Effector memory CD4-positive, alpha-beta T cell (primary cell): ENCODE data around the gene RBM20.

ENCODE experiments used
- DNase-seq, 3 donors: peaks; one replicate each; pipeline ENCODE4 v3.0.0-alpha.2; 2020
- H3K27ac ChIP-seq: 2 replicates; pipeline ENCODE4 v1.7.0; 2013; ENCODE audit warnings: mild to moderate bottlenecking, low read length, moderate library complexity; ENCODE audit not compliant: insufficient read depth, poor library complexity, severe bottlenecking
- H3K27me3 ChIP-seq: replicated peaks from 2 replicates; pipeline ENCODE4 v1.7.0; 2013; ENCODE audit warnings: mild to moderate bottlenecking, low read length; ENCODE audit not compliant: insufficient read depth, control insufficient read depth, poor library complexity, severe bottlenecking
- H3K36me3 ChIP-seq: 2 replicates; pipeline ENCODE4 v1.7.0; 2013; ENCODE audit warnings: mild to moderate bottlenecking, low read length, moderate library complexity; ENCODE audit not compliant: control insufficient read depth, insufficient read depth
- H3K4me1 ChIP-seq: 2 replicates; pipeline ENCODE4 v1.7.0; 2013; ENCODE audit warnings: low read length, mild to moderate bottlenecking; ENCODE audit not compliant: control insufficient read depth, insufficient read depth, poor library complexity, severe bottlenecking
- H3K4me3 ChIP-seq: 2 replicates; pipeline ENCODE4 v1.7.0; 2013; ENCODE audit warnings: low read length, low read depth, mild to moderate bottlenecking; ENCODE audit not compliant: insufficient read depth, poor library complexity, severe bottlenecking
- H3K9me3 ChIP-seq: 2 replicates; pipeline ENCODE4 v1.7.0; 2013; ENCODE audit warnings: mild to moderate bottlenecking, low read length, moderate library complexity; ENCODE audit not compliant: control insufficient read depth

RBM20 gene

DNA sequence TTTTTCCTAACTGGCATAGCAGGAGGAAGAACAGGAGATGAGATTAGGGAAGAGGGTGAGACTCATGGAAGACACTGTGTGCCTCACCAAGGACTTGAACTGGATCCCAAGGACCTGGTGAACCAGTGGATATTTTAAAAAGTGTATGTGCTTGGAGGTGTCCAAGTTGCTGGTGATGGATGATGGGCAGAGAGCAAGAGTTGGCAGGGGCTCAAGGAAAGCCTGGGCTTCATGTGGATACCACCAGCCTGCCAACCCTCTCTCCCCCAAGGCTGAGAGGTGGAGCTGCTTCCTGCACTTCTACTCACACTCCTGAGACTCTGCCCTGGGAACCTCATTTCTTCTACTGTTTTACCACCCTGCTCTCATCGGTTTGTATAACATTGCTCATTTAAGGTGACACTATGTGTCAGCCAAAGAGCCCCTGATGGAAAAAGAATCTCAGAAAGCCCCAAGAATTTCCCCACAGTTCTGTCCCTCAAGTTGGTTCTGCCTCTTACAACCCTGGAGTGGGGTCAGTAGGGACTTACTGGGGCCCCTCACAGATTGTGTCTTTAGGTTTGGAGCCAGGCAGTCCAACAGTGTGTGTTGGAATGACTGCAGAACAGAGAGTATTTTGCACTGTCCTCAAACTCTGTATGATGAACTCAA is 171.3 kb downstream of the RBM20 start:
- H3K4me3 ChIP-seq: no peak overlapping the region
- no peak for DNase-seq
- H3K27ac ChIP-seq: no peak overlapping the region
- H3K36me3 ChIP-seq: no peaks in the 10 kb centered on the region
- no peaks in the 10 kb centered on the region for H3K27me3 ChIP-seq
- H3K9me3 ChIP-seq: no peaks in the 10 kb centered on the region
- H3K4me1 ChIP-seq: no peaks in the 10 kb centered on the region

DNA sequence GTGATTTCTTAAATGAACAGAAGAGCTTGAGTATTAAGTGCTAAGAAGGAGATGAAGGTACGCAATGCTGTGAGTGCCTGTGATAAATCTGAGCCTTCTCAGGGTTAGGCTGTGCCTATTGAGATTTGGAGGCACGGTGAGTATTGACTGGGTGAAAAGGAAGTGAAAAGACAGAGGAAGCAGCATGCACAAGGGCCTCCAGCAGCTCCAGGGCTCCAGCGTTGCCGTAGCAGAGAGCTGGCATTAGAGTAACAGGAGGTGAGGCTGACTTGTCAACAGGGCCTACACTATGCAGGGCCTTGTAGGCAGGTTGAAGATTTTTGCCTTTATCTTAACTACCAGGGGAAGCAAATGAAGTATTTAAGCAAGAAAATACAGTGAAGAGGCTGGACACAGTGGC is 173.5 kb downstream of the RBM20 start:
- Histone ChIP-seq H3K36me3 (no peaks in the 10 kb centered on the region), H3K9me3 (no peaks in the 10 kb centered on the region), H3K27ac (no peak overlapping the region), H3K4me3 (no peak overlapping the region), H3K27me3 (no peaks in the 10 kb centered on the region), H3K4me1 (no peaks in the 10 kb centered on the region)
- no peak for DNase-seq

DNA sequence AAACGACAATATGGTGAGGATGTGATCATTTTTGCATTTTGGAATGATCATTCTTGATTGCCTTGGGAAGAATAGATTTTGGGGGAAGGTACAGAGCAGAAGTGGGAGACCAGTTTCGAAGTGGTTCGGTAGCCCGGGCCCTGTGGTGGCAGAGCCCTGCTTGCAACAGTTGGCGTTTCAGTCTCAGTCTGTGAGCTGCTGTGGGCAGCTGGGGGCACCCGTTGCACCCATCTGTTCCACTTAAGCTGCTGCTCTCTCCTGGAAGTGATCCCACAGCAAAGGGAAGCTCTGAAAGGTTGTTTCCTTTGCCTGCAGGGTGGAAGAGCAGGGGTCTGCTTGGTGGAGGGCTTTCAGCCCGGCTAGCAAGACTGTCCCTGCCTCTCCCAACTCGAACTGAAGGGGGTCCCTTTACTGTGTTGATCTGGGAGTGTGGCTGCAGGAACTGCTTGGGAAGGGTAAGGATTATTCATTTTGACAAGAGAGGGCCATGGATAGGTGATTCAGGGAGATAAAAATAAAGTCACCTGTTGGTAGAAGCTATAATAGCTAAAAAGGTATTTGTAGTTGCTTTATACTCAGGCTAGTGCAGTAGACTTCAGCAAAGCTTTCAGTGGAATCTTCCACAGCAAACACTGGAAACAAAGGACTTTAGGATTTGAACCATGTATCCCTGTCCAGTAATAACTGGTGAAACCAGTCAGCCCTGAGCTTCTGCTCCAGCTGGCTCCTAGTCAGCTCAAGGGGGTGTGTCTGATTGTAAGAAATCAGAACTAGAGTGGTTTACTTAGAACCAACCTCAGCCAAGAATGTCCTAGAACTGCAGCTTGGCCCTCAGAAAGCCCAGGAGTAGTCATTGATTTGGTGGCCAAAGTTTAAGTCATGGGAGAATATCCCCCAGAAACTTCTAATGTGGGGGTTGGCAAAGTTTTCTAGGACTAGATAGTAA is 174.4 kb downstream of the RBM20 start:
- Histone ChIP-seq H3K27ac (no peak overlapping the region), H3K4me1 (no peaks in the 10 kb centered on the region), H3K9me3 (no peaks in the 10 kb centered on the region), H3K27me3 (no peaks in the 10 kb centered on the region), H3K4me3 (no peak overlapping the region), H3K36me3 (no peaks in the 10 kb centered on the region)
- DNase-seq: no peak

DNA sequence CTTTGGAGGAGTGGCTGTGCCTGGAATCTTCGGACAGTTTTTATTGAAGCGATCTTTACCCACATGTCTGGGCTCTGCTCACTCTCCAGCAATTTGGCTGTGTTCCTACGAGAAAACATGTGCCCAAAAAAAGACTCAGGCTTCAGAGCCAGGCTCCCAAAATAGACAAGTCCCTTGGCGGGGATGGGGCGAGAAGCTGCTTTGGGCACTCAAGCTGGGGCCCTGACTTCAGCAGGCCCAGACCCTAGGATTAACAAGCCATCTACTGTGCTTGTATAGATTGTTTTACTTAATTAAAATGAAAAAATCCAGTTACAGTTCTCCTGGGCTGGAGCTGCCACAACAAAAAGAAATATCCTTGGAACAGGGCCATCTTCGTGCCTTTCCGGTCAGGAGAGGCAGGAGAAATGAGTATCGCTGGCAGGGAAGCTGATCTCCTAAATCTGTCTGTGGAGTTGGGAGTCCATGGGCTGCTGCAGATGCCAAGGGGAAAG is 176.2 kb downstream of the RBM20 start:
- no peak for DNase-seq
- H3K4me3 ChIP-seq: no peak overlapping the region
- H3K9me3 ChIP-seq: no peaks in the 10 kb centered on the region
- no peak overlapping the region for H3K27ac ChIP-seq
- H3K4me1 ChIP-seq: no peaks in the 10 kb centered on the region
- no peaks in the 10 kb centered on the region for H3K27me3 ChIP-seq
- no peaks in the 10 kb centered on the region for H3K36me3 ChIP-seq

DNA sequence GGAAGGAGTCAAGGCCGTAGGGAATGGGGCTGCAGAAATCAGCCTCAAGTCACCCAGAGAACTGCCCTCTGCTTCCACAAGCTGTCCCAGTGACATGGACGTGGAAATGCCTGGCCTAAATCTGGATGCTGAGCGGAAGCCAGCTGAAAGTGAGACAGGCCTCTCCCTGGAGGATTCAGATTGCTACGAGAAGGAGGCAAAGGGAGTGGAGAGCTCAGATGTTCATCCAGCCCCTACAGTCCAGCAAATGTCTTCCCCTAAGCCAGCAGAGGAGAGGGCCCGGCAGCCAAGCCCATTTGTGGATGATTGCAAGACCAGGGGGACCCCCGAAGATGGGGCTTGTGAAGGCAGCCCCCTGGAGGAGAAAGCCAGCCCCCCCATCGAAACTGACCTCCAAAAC is 177.4 kb downstream of the RBM20 start:
- Histone ChIP-seq H3K27ac (no peak overlapping the region), H3K9me3 (no peaks in the 10 kb centered on the region), H3K27me3 (no peaks in the 10 kb centered on the region), H3K4me3 (no peak overlapping the region), H3K4me1 (no peaks in the 10 kb centered on the region), H3K36me3 (no peaks in the 10 kb centered on the region)
- DNase-seq: no peak

DNA sequence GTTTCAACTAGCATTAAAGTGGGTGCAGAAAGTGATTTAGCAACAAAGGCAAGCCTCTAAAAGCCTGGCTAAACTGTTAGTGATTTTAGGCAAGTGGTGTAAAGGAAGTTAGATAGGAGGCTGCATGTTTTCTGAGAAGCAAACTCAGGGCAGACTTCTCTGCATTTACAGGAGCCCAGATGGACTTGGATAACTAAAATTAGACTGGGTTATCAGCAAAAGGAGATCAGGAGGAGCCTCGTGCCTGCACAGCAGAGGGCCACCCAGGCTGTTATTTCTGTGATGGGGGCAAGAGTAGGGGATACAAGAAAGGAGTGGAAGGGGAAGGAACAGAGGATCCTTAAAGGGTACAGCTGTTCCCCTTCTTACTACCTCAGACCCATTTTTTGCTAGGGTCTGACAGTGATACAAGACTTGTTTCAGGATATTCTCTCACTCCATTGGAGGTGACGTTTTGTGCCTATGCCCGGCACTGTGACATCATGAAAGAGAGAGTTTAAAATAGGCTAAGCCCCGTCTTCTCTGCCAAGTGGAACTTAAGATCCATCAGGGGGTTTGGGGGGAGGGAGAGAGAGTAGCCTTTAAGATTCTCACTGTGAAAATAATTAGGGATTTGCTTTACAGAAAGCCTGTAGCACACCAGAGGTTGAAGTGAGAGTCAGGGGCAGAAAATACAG is 178.0 kb downstream of the RBM20 start:
- H3K36me3 ChIP-seq: no peaks in the 10 kb centered on the region
- H3K27me3 ChIP-seq: no peaks in the 10 kb centered on the region
- H3K9me3 ChIP-seq: no peaks in the 10 kb centered on the region
- H3K4me1 ChIP-seq: no peaks in the 10 kb centered on the region
- no peak for DNase-seq
- H3K4me3 ChIP-seq: no peak overlapping the region
- H3K27ac ChIP-seq: no peak overlapping the region

DNA sequence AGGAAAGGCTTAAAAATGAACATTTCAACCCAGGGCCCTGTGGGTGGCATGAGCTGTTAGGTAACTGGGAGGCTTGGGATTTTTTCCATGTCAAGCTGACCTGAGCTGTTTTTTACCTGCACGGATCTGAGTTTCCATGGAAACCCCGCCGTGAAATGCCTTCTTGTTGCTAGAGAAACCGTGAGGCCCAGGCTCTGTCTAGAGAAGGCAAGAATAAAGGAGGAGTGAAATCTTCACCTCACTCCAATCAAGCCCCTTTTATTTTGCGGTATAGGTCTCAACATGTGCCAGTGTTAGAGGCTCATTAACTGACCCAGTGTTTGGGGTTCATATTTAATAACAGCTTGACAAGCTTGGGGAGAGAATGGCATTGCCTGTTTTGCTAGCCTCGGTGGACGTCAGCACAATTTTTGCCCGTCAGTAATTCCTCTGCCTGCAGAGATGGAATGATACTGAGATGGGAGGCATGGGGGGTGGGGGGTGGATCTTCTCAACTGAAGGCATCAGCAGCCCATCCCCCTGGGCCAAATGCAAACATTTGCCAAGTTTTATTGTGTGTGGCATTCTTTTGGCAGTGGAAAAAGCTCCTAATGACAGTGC is 178.7 kb downstream of the RBM20 start:
- DNase-seq: no peak
- H3K27ac ChIP-seq: no peak overlapping the region
- no peaks in the 10 kb centered on the region for H3K9me3 ChIP-seq
- H3K36me3 ChIP-seq: no peaks in the 10 kb centered on the region
- no peak overlapping the region for H3K4me3 ChIP-seq
- no peaks in the 10 kb centered on the region for H3K4me1 ChIP-seq
- H3K27me3 ChIP-seq: no peaks in the 10 kb centered on the region

DNA sequence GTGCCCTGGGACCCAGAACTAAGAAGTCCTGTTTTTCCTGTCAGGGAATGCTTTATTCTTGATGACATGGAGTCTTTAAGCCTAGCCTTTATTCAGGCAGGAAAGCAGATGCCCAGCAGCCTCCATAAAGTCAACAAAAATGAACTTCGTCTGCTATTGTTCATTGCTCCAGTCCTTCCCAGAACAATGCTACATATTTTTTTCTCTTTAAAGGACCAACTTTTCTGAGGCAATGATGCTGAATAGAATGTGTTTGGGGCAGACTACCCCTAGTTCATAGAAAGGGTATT is 180.0 kb downstream of the RBM20 start:
- Histone ChIP-seq H3K4me1 (no peaks in the 10 kb centered on the region), H3K9me3 (no peaks in the 10 kb centered on the region), H3K27ac (no peak overlapping the region), H3K4me3 (no peak overlapping the region), H3K36me3 (no peaks in the 10 kb centered on the region), H3K27me3 (no peaks in the 10 kb centered on the region)
- no peak for DNase-seq

DNA sequence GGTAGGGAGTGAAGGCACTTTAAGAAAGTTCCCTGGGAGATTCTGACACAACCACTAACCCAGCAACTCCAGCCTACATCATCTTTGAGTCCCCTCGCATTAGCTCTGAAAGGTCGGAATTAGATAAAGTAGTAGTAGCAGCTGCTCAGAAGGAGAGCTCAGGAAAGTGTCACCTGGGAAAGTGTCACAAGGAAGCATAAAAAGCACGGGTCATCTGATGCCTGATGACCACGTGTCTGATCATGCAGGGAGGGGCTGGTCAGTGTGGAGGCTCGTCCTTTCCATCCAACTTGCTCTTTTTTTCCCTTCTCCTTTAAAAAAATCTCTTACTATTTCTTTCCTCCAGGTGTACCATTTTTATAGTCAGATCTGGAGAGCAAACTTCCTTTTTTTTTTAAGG is 180.5 kb downstream of the RBM20 start:
- H3K27ac ChIP-seq: no peak overlapping the region
- no peaks in the 10 kb centered on the region for H3K9me3 ChIP-seq
- DNase-seq: no peak
- no peaks in the 10 kb centered on the region for H3K27me3 ChIP-seq
- H3K4me3 ChIP-seq: no peak overlapping the region
- H3K36me3 ChIP-seq: no peaks in the 10 kb centered on the region
- no peaks in the 10 kb centered on the region for H3K4me1 ChIP-seq
